HS-5 (cell line): ENCODE data around the gene ZNF358.

ENCODE experiments used
- DNase-seq: peaks from one replicate; pipeline ENCODE4 v3.0.0-alpha.2; 2012; ENCODE audit warnings: low read depth

Gene ZNF358

DNA sequence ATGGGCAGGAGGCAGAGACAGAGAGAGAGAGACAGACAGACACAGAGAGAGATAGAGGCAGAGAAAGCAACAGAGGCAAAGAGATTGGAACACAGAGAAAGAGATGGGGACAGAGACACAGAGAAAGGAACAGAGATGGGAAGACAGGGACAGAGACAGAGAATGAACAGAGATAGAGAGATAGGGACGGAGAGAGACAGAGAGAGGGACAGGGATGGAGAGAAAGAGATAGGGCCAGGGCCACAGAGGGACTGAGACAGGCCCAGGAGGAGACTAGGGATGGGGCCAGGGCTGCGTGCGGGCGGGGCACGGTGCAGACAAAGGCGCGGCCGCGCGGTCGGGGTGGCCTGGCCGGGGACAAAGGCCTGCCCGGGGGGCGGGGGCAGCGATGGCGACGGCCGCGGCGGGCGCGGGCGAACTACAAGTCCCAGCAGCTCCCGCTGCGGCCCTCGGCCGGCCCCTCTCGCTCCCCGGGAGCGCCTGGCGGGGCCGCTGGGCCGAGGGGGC is at the start of gene ZNF358:
ZNF358 (plus strand) TSS at position 459 of the 507 bp plus-strand sequence. CDS start 3,140 bp downstream, outside the sequence.
- no peak for DNase-seq

DNA sequence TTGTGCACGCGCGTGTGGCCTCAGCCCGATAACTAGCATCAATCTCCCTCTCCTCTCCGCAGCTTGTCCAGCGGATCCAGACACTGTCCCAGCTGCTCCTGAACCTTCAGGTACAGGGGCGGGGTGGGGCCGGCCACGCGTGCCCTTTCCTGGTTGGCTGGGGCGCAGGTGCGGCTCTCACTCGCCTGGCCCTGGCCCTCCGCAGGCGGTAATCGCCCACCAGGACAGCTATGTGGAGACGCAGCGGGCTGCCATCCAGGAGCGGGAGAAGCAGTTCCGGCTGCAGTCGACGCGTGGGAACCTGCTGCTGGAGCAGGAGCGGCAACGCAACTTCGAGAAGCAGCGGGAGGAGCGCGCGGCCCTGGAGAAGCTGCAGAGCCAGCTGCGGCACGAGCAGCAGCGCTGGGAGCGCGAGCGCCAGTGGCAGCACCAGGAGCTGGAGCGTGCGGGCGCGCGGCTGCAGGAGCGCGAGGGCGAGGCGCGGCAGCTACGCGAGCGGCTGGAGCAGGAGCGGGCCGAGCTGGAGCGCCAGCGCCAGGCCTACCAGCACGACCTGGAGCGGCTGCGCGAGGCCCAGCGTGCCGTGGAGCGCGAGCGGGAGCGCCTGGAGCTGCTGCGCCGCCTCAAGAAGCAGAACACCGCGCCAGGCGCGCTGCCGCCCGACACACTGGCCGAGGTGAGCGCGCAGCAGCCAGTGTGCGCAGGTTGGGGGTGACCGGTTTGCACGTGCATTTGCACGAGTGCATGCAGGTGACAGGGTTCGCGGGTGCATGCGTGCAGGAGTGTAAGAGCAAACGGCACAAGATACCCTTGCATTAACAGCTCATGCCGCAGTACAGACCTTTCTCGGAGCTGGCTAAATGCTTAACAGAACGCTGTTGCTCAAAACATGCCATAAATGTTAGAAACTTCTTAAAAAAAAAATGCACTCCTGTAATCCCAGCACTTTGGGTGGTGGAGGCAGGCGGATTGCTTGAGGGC is 48.6 kb upstream of the ZNF358 start:
- DNase-seq: no peak

DNA sequence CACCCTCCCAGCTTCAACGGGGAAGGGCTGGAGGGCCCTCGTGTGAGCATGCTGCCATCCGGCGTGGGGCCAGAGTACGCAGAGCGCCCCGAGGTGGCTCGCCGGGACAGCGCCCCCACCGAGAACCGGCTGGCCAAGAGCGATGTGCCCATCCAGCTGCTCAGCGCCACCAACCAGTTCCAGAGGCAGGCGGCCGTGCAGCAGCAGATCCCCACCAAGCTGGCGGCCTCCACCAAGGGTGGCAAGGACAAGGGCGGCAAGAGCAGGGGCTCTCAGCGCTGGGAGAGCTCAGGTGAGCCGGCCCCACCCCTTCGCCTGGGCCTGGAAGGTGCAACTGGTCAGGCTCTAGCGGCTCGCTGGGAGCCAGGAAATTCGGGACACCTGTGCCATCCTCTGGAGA is 47.1 kb upstream of the ZNF358 start:
- no peak for DNase-seq

DNA sequence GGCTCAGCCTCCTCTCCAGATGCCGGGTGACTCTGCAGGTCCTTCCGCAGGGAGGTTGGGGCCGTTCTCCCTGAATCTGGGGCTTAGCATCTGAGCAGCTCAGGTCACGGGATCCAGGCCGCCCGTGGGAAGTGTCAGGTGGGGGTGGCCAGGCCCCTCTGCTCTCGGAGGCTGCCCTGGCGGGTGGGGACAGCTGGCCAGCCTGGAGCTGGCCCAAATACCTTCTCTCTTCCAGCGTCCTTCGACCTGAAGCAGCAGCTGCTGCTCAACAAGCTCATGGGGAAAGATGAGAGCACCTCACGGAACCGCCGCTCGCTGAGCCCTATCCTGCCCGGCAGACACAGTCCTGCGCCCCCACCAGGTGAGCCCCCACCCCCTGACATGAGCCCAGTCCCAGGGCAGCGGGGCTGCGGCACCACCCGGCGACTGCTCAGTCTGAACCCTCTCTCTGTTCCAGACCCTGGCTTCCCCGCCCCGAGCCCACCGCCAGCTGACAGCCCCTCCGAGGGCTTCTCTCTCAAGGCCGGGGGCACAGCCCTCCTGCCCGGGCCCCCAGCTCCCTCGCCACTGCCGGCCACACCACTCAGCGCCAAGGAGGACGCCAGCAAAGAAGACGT is 46.1 kb upstream of the ZNF358 start:
- no peak for DNase-seq

DNA sequence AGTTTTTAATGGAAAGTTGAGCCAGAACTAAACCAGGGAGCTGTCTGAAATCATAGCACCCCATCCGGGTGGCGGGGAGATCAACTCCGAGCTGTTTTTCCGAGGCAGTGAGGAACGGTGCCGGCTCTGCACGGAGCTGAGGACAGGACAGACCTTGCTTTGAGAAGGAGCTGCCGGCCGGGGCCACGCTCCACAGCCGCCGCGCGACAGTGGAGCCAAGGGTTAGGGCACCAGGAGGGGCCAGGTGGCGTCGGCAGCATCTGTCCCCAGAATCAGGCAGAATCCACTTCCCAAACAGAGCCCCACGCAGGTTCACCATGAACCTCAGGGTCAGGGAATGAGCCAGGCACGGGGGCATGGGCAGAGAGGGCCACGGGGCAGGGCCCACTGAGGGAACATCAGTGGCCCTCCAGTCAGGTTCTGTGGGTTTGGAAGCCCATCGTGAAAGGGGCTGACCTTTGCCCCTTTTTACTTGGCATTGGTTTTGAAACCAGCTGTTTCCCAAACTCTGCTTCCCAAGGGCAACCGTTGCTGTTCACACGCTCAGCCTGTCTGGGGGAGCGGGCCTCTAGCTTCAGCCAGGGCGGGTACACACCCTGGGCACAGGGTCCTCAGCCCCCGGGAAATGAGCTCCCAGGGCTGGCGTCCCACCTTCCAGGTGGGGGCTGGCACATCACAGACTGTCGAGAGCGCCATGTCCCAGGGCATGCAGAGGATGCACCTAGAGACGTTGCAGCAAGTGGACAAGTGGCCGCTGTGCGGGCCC is 45.2 kb upstream of the ZNF358 start:
- no peak for DNase-seq

DNA sequence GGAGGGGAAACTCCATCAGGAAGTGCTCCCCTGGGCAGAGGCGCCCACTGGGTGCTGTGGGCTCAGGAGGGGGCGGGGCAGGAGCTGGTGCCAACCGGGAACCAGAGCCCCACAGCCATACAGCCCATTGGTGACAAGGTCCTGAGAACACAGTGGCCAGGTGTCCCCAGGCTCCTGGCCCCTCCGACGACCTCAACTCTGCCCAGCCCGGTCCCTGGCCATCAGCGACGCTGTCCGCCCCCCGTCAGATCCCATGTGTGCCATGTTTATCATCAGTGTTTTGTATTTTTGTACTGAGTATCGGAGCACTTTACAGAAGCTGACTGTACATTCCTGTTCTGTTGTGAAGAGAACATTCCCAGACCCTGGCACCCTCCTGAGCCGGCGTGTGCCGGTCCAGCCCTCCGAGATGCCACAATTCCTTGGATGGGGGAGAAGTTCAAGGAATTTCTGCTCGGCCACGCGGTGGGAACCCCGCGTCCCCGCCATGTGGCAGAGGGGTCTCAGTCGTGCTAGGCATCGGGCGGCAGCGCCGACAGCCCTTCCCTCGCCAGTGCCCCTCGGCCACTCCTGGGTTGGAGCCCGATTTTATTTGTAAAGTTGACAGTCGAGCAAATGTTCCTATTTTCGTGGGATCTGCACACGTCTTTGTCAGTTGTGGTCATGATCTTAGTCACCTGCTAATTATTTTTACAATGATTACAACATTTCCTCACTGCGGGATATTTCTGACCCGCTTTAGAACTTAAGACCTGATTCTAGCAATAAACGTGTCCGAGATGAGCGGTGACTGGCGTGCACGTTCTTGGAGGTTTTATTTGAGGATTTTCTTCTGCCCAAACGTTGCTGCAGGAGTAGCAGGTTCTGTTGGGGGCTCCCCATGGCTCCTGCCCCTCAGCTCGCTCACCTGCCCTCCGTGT is 43.9 kb upstream of the ZNF358 start:
- DNase-seq: no peak

DNA sequence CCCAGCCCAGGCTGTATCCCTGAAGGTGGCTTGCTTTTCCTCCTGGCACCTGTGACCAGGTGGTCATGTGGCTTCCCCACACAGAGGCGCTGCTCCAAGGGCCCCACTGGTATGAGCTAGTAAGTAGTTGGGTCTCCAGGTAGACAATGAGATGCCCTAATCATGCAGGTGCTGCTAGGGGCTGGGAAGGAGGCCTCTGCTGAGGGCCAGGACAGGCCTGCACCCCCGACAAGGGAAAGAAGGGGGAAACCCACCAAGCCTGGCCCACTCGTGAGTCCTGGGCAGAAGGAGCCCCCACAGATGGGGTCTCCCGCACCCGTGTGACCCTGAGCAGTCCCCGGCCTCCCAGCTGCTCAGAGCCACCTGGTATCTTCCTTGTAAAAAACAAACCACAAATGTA is 40.2 kb upstream of the ZNF358 start:
- no peak for DNase-seq

DNA sequence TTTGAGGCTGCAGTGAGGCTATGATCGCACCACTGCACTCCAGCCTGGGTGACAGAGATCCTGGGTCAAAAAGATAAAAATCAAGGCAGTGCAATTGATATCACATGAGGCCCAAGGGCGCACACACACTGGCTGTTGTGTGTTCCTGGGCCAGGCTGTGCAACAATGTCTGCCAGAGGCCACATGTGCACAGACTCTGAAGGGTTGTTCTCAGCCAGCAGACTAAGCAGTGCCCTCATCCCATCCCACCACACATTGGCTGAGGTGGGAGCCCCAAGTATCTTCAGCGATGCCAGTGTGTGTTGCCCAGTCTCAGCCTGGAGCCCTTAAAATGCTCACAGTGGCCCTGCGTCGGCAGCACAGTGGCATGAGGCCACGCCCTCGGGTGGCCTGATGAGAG is 39.7 kb upstream of the ZNF358 start:
- DNase-seq: no peak

DNA sequence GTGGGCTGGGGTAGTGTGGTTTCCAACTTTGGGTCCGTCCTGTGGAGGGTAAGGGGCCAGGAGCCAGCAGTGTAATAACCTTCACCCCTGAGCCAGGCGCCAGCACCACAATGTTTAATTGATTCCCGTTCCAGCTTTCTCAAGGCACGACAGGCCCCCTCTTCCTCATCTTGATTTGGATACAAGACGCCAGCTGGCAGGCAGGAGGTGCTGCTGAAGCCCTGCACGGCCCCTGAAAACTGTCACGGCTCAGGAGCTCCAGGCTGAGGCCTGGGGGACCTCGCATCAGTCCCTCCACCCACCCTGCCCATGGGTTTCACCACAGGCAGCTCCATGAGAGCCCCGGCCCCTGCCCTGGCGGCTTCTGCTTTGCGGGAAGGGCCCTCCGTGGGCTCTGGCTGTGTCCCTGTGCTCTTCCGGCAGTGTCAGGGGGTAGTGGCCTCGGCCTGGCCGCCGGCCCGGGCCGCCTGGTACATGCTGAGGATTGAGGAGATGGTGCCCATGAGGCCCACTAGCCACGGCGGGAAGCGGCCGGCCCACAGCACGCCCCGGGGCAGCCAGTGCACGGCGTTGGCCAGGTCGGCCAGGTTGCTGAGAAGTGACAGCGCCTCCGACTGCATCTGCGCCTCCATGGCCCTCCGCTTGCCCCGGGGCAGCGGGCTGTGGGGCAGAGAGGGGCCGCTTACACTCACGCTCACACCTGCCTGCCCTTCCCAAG is 39.0 kb upstream of the ZNF358 start:
- DNase-seq: no peak

DNA sequence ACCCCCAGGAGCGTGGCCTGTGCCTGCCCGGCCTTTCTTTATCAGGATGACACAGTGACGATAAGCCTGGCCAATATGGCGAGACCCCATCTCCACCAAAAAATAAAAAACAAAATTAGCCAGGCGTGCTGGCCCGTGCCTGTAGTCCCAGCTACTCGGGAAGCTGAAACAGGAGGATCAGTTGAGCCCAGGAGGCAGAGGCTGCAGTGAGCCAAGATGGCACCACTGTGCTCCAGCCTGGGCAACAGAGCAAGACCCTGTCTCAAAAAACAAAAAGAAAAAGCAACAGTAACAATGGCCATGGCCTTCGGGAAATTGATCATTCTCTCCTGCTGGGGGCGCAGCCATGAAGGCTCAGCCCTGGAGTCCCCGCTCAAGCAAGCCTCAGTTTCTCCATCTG is 38.1 kb upstream of the ZNF358 start:
- no peak for DNase-seq

DNA sequence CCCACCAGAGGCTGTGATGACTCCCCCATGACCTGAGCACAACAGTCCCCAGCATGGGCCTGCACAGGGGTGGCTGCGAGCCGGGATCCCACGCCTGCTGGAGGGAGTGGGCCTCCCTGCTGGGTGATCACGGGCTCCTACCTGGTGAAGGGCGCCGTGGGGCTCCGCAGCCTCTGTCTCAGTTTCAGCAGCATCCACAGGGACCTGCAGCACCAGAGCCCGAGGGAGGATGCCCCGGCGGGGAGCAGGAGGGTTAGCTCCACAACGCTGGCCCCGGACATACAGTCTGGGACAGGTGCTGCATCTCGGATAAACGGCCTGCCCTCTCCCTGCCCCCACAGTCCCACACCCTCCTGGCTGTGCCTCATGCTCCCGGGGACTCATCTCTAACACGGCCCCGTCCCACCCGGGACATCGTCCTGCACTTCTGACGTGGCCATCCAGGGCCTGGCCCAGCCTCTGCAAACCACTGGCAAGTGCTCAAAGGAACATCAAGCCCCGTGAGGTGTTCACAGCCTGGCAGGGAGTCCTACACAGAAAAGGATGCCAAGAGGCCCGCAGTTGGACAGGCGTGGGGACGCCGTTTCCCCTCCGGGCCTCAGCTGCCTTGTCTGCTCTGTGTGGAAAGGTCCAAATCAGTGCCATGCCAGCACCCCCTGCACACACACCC is 37.6 kb upstream of the ZNF358 start:
- no peak for DNase-seq

DNA sequence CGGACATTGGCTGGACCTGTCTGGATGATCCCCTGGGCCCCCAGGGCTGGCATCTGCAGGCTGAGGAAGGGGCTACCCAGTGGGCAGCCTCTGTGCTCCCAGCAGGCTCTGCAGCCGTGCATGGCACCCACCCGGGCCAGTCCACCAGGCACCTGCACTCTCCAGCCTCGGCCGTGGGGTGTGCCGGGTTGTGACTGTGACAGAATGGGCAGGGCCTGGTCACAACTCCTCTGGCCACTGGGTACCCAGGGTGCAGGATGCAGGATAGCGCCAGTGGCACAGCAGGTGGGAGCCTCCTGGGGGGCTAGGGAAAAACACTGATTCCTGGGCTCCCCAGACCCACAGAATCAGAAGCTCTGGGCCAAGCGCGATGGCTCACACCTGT is 37.1 kb upstream of the ZNF358 start:
- no peak for DNase-seq

DNA sequence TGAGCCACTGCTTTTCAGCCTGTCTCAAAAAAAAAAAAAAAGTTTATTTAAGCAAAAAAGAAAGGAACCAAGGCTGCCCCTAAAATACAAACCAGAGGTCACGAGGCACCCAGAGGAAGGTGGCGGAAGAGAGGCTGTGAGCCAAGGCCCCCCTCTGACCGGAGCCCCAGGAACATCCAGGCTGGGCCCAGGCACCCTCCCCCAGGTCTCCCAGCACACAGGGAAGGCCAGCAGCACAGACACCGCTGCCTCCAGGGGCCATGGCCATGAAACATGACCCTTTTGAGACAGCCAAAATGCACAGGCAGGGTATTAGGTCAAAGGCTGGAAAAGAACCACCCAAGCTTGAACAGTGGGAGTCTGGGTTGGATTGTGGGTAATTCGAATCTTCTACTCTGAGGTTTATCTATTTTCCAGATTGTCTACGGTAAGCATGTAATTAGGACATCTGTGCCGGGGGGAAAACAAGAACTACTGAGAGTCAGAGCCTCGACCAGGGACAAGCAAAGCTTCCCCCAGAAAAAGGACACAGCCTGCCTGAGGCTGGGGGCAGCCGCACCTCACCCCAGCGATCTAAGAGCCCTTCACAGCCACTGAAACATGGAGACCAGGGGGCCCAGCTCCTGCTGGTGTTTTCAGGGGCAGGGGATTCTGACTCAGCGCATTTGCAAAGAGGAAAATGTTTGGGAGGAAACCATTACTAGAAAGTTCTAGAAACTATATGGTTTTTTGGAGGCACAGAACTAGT is 35.5 kb upstream of the ZNF358 start:
- DNase-seq: no peak

DNA sequence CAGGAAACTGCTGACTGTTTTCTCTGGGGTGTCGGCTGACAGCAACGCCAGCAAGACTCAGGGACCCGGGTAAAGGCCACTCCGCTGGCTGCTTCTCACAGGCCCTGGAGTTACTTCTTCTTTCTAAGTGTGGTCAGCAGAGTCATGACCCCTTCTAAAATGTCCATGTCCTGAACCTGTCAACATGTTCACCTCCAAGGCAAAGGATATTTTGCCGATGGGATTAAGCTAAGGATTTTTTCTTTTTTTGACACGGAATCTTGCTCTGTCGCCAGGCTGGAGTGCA is 35.0 kb upstream of the ZNF358 start:
- no peak for DNase-seq

DNA sequence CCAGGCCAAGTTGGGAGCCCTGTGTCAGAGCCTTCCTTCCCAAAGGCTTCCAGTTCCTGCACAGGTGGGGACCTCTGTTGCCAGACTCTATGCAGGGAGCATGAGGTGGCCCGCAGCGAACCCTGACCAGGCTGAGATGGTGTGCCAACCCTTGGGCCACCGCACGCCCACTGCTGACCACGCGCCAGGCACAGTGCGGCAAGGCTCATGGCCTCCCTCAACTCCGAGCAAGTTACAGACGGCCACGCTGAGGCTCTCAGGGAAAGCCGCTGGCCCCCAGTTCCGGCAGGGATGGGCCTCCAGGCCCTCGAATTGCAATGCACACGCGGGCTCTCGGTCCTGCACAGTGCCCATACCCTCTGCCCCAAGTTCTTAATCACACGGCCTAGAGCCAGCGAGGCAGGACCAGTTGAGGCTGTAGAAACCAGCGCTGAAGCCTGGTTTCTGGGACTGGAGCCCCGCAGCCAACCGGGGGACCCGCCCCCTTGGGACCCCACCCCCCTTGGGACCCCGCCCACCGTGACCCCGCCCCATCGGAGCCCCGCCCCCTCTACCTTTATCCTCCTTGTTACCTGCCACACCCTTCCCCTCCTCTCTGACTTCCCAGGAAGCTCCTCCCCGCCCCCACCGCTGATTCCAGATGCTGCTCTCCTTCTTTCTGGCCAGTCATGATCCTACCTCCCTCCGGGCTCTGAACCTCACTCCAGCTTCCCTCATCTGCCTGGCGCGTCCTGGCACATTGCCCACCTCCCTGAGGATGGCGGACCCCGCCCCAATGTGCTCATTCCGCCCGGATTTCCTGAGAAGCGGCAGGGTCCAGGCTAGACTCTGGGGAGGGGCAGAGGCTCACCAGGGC is 33.1 kb upstream of the ZNF358 start:
- DNase-seq: no peak

DNA sequence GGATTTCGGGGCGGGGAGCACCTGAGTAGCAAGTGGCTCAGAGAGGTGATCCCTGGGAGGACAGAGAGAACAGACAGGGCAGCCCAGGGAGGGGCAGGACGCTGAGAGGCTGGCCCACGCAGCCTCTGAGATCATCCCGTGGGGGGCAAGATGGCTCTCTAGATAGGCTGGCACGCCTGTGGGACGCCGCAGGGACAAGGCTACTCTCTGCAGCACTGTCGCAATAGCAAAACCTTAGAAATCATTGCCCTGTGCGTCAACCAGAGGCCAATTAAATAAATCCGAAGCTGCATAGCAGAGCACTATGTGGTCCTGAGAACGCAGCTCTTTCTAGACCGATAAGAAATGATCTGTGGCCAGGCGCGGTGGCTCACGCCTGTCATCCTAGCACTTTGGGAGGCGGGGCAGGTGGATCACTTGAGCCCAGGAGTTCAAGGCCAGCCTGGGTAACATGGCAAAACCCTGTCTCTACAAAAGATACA is 32.1 kb upstream of the ZNF358 start:
- DNase-seq: no peak

DNA sequence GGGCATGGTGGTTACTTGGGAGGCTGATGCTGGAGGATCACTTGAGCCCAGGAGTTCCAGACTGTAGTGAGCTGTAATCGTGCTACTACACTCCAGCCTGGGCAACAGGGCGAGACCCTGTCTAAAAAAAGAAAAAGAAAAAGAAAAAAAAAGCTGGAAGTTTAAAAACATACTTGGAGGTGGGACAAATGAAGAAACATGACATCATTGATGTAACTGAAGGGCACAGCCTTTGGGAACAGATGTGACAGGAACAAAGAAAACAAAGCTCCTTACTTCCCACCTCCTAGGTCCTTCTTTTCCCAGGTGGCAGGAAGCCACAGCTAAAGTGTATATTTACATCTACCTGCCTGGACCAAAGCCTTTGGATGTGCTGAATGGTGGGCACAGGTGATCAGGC is 29.0 kb upstream of the ZNF358 start:
- DNase-seq: no peak

DNA sequence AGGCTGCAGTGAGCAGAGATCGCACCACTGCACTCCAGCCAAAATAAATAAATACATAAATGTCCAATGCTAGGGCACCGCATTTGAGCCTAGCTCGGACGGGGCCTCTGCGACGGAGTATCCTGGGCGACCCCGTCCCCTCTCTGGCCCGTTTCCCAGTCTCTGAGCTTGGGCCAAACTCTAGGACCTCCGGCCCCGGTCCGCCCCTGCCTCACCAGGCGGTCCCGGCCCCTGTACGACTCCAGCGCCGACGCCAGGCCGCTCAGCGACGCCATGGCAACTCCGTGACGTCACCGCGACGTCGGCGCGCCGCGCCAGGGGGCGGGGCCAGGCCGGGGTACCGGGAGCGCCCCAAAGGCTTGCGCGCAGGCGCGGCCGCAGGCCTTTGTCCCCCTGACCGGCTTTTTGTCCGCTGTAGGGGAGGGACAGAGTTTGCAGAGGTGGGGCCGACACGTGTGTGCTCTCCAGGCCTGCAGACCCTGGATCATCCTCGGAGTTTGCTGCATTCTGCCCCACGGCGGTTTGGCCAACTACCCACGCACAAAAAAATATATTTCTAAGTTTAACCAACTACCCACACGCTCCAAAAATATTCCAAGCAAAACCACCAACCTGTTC is 27.1 kb upstream of the ZNF358 start, which contains the start of gene PEX11G:
PEX11G (minus strand) TSS at position 300 of the 618 bp plus-strand sequence; CDS start at position 275, 25 bp downstream.
- peak; percentile 52 for DNase-seq
